Ovary (tissue), 3 donors: ENCODE results near the gene TBCK.

ENCODE experiments used
- CTCF ChIP-seq, 3 donors: fragments of 450-650 bp in 2 of 3; fragments of 200-600 bp in 1 of 3; IDR thresholded peaks; one replicate each; pipeline versions ENCODE4 v1.5.1 to v1.8.0; 2016 to 2022; ENCODE audit warnings: antibody characterized with exemption in 3 of 3, mild to moderate bottlenecking in 1 of 3
- EP300 ChIP-seq: sonication (generic); formaldehyde crosslinking; IDR thresholded peaks from one replicate; pipeline ENCODE4 v1.6.1; 2017; ENCODE audit warnings: antibody characterized with exemption
- POLR2A ChIP-seq: fragments of 450-650 bp; IDR thresholded peaks from one replicate; pipeline ENCODE4 v1.6.1; 2017; ENCODE audit warnings: antibody characterized with exemption, mild to moderate bottlenecking, moderate library complexity
- donor health status: DM: no; HTN: no; CAD: no.

- TF ChIP-seq CTCF (IDR thresholded peaks at IDR 0.05) = no peak
- no peak for TF ChIP-seq POLR2A
- TF ChIP-seq EP300 = no peak
Measured at GRCh38 chr4:106063009-106063408, 253.0 kb downstream of the TBCK start.
